Esophagus muscularis mucosa (tissue), 4 donors: Measurements from ENCODE around the gene HTD2.

ENCODE experiments used
- EP300 ChIP-seq: sonication (generic); formaldehyde crosslinking; IDR thresholded peaks from one replicate; pipeline ENCODE4 v1.6.1; 2017; ENCODE audit warnings: antibody characterized with exemption
- POLR2A ChIP-seq: fragments of 450-650 bp; IDR thresholded peaks from one replicate; pipeline ENCODE4 v1.6.1; 2017; ENCODE audit warnings: antibody characterized with exemption, moderate library complexity, mild to moderate bottlenecking, low read depth
- POLR2AphosphoS5 ChIP-seq, 2 donors: sonication (generic); formaldehyde crosslinking; IDR thresholded peaks; one replicate each; pipeline ENCODE4 v1.6.1; 2017; ENCODE audit warnings: antibody characterized with exemption in 2 of 2
- TF ChIP-seq, protein P1 (sequence below), 3 experiments: fragments of 200-600 bp in 2 of 3; fragments of 450-650 bp in 1 of 3; sonication (generic) in 2 of 3; IDR thresholded peaks; one replicate each; pipeline ENCODE4 v1.5.1; 2017 to 2019; ENCODE audit warnings: antibody characterized with exemption in 3 of 3, mild to moderate bottlenecking in 2 of 3, moderate library complexity in 1 of 3

- TF ChIP-seq POLR2A: no peak
- TF ChIP-seq, protein P1, sequence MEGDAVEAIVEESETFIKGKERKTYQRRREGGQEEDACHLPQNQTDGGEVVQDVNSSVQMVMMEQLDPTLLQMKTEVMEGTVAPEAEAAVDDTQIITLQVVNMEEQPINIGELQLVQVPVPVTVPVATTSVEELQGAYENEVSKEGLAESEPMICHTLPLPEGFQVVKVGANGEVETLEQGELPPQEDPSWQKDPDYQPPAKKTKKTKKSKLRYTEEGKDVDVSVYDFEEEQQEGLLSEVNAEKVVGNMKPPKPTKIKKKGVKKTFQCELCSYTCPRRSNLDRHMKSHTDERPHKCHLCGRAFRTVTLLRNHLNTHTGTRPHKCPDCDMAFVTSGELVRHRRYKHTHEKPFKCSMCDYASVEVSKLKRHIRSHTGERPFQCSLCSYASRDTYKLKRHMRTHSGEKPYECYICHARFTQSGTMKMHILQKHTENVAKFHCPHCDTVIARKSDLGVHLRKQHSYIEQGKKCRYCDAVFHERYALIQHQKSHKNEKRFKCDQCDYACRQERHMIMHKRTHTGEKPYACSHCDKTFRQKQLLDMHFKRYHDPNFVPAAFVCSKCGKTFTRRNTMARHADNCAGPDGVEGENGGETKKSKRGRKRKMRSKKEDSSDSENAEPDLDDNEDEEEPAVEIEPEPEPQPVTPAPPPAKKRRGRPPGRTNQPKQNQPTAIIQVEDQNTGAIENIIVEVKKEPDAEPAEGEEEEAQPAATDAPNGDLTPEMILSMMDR (IDR thresholded peaks at IDR 0.05): no peak
- TF ChIP-seq POLR2AphosphoS5 (IDR thresholded peaks at IDR 0.05): no peak
- TF ChIP-seq EP300: no peak
Observed at GRCh38 chr3:58292866-58293265, 13.5 kb upstream of the HTD2 start.
